ENCODE results near the gene FBXW12. TPM values are rescaled to one million over a fixed set of nuclear protein-coding genes. Genes with fewer than 3 reads are reported as not detected.

Gene FBXW12
- total and polyA plus RNA-seq, 2 experiments from 2014 or later, result not detected

DNA sequence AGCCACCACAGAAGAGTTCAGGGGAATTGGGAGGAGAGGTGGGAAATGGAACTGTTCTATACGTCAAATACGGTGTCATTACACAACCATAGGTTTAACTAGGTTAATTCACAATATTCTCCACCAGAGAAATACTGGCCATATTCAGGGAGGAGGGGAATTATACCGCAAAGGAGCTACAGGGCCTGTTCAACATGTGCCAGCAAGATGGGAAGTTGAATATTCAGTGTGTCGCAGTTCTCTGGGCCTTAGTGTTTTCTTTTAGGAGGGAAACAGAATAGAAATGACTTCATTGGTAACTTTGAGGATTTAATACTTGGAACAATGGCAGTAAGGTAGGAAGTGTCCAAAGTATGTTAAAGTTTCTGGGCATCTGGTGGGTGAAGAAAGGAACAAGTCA, 18.0 kb upstream of the FBXW12 start:
- Histone ChIP-seq H2AFZ (no peak overlapping the region), H3K9me2 (replicated peaks; ENCODE audit: insufficient read depth) (no peaks in the 10 kb centered on the region), H3K4me2 (no peak overlapping the region), H3K4me1 (ENCODE audit: insufficient read depth) (peaks cover 3% of the 10 kb centered on the region), H3K27me3 (no peaks in the 10 kb centered on the region), H3K27ac (no peak overlapping the region), H3K79me2 (no peaks in the 10 kb centered on the region), H3K9me3 (ENCODE audit: low read depth) (no peaks in the 10 kb centered on the region), H3K36me3 (replicated peaks; ENCODE audit: insufficient read depth, low read depth) (no peaks in the 10 kb centered on the region), H4K20me1 (ENCODE audit: insufficient read depth, poor library complexity, severe bottlenecking) (no peaks in the 10 kb centered on the region), H3K4me3 (no peak overlapping the region)
- DNase-seq (ENCODE audit: low spot score), result no peak
- TF ChIP-seq EZH2phosphoT487 (IDR thresholded peaks at IDR 0.05; ENCODE audit: low read depth, severe bottlenecking, unreplicated experiment), result no peak
- 95% methylated on average over 4 of the region's 4 CpGs for WGBS (ENCODE audit: low lambda C conversion rate, missing lambda C conversion rate)

DNA sequence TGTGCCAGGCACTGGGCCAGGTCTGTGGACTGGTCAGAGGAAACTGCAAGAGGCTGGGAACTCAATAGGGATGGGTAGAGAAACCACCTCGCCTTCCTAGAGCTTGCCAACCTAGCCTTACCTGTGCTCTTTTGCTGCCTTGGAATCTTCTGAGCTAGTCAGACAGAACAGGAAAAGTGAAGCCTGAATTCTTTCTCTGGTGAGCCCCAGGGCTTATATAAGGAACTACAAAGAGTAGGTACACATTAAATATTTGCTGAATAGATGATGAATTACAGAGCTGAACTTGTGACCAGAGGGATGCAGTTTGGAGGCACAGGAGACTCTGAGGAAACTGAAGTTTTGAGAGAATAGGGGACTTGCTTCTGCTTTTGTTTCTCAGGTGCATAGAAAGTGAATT, 15.6 kb upstream of the FBXW12 start:
- DNase-seq (ENCODE audit: low spot score), result no peak
- Histone ChIP-seq H4K20me1 (ENCODE audit: insufficient read depth, poor library complexity, severe bottlenecking) (no peaks in the 10 kb centered on the region), H3K4me1 (ENCODE audit: insufficient read depth) (peaks cover 3% of the 10 kb centered on the region), H3K79me2 (no peaks in the 10 kb centered on the region), H3K9me3 (ENCODE audit: low read depth) (no peaks in the 10 kb centered on the region), H3K36me3 (replicated peaks; ENCODE audit: insufficient read depth, low read depth) (no peaks in the 10 kb centered on the region), H3K9me2 (replicated peaks; ENCODE audit: insufficient read depth) (no peaks in the 10 kb centered on the region), H2AFZ (no peak overlapping the region), H3K27ac (no peak overlapping the region), H3K4me3 (no peak overlapping the region), H3K4me2 (no peak overlapping the region), H3K27me3 (no peaks in the 10 kb centered on the region)
- 67% methylated on average over 1 of the region's 1 CpG for WGBS (ENCODE audit: low lambda C conversion rate, missing lambda C conversion rate)
- TF ChIP-seq EZH2 (IDR thresholded peaks at IDR 0.05; ENCODE audit: borderline replicate concordance), result no peak

DNA sequence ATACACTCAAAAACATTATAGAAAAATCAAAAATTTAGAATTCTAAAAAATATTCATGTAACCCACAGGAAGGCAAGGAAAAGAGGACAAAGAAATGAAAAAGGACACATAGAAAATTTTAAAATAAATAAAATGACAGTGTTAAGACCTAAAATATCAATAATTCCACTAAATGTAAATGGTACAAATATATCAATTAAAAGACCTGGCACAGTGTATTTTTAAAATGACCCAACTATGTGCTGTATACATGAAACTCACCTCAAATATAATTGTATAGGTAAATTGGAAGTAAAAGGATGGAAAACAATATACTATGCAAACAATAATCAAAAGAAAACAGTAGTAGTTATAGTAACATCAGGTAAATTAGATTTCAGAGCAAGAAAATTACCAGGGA, 10.1 kb upstream of the FBXW12 start:
- Histone ChIP-seq H2AFZ (no peak overlapping the region), H3K36me3 (replicated peaks; ENCODE audit: insufficient read depth, low read depth) (no peaks in the 10 kb centered on the region), H3K4me3 (no peak overlapping the region), H3K4me2 (no peak overlapping the region), H3K79me2 (no peaks in the 10 kb centered on the region), H4K20me1 (ENCODE audit: insufficient read depth, poor library complexity, severe bottlenecking) (no peaks in the 10 kb centered on the region), H3K9me2 (replicated peaks; ENCODE audit: insufficient read depth) (no peaks in the 10 kb centered on the region), H3K9me3 (ENCODE audit: low read depth) (peaks cover 6% of the 10 kb centered on the region), H3K27me3 (no peaks in the 10 kb centered on the region), H3K27ac (no peak overlapping the region), H3K4me1 (ENCODE audit: insufficient read depth) (no peaks in the 10 kb centered on the region)
- no peak for TF ChIP-seq EZH2phosphoT487 (IDR thresholded peaks at IDR 0.05; ENCODE audit: low read depth, severe bottlenecking, unreplicated experiment)
- TF ChIP-seq, protein P1, sequence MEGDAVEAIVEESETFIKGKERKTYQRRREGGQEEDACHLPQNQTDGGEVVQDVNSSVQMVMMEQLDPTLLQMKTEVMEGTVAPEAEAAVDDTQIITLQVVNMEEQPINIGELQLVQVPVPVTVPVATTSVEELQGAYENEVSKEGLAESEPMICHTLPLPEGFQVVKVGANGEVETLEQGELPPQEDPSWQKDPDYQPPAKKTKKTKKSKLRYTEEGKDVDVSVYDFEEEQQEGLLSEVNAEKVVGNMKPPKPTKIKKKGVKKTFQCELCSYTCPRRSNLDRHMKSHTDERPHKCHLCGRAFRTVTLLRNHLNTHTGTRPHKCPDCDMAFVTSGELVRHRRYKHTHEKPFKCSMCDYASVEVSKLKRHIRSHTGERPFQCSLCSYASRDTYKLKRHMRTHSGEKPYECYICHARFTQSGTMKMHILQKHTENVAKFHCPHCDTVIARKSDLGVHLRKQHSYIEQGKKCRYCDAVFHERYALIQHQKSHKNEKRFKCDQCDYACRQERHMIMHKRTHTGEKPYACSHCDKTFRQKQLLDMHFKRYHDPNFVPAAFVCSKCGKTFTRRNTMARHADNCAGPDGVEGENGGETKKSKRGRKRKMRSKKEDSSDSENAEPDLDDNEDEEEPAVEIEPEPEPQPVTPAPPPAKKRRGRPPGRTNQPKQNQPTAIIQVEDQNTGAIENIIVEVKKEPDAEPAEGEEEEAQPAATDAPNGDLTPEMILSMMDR (IDR thresholded peaks at IDR 0.05; ENCODE audit: poor library complexity), result no peak
- no peak for TF ChIP-seq EZH2 (IDR thresholded peaks at IDR 0.05; ENCODE audit: borderline replicate concordance)
- no peak for DNase-seq (ENCODE audit: low spot score)

DNA sequence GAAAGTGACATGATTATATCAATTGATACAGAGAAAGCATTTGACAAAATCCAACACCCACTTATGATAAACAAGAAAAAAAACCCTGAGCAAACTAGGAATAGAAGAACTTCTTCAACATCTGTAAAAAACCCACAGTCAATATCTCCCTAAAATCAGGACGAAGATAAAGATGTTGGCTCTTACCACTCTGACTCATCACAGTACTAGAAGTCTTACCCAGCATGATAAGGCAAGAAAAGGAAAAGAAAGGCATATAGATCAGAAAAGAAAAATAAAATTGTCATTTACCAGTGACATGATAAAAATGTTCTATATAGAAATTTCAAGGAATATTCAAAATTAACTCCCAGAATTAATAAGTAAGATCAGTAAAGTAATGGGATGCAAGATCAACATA, 7.2 kb upstream of the FBXW12 start:
- no peaks in the 10 kb centered on the region for H3K9me2 ChIP-seq (replicated peaks; ENCODE audit: insufficient read depth)
- peaks cover 6% of the 10 kb centered on the region for H3K9me3 ChIP-seq (ENCODE audit: low read depth)
- H3K27me3 ChIP-seq, result no peaks in the 10 kb centered on the region
- DNase-seq (ENCODE audit: low spot score), result no peak
- H2AFZ ChIP-seq, result no peak overlapping the region
- TF ChIP-seq, protein P1 (IDR thresholded peaks at IDR 0.05; ENCODE audit: poor library complexity), result no peak
- no peak for TF ChIP-seq EZH2phosphoT487 (IDR thresholded peaks at IDR 0.05; ENCODE audit: low read depth, severe bottlenecking, unreplicated experiment)
- no peak for TF ChIP-seq EZH2 (IDR thresholded peaks at IDR 0.05; ENCODE audit: borderline replicate concordance)
- no peaks in the 10 kb centered on the region for H3K4me1 ChIP-seq (ENCODE audit: insufficient read depth)
- H3K4me3 ChIP-seq, result no peak overlapping the region
- H4K20me1 ChIP-seq (ENCODE audit: insufficient read depth, poor library complexity, severe bottlenecking), result no peaks in the 10 kb centered on the region
- no peak overlapping the region for H3K4me2 ChIP-seq
- H3K79me2 ChIP-seq, result no peaks in the 10 kb centered on the region
- 71% methylated on average over 1 of the region's 1 CpG for WGBS (ENCODE audit: low lambda C conversion rate, missing lambda C conversion rate)
- H3K36me3 ChIP-seq (replicated peaks; ENCODE audit: insufficient read depth, low read depth), result no peaks in the 10 kb centered on the region
- H3K27ac ChIP-seq, result no peak overlapping the region

DNA sequence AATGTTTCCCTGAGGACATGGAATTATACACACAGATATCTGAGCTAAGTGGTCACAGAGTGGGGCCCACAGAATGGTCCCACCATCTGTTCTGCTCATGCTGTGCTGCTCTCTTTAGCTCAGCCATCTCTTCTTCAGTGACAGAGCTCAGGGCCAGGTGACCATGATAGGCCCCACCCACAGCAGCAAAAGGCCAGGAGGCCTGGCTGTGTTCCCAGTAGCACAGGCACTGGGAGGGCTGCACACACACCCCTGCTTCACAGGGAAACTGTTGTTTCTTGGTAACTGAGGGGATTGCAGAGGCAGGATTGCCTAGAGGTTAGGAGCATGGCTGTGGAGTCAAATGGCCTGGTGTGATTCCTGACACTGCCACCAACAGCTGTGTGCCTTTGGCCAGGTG, 4.8 kb upstream of the FBXW12 start:
- TF ChIP-seq, protein P1 (IDR thresholded peaks at IDR 0.05; ENCODE audit: poor library complexity), result no peak
- TF ChIP-seq EZH2 (IDR thresholded peaks at IDR 0.05; ENCODE audit: borderline replicate concordance), result no peak
- no peak for TF ChIP-seq EZH2phosphoT487 (IDR thresholded peaks at IDR 0.05; ENCODE audit: low read depth, severe bottlenecking, unreplicated experiment)
- Histone ChIP-seq H3K27ac (no peak overlapping the region), H4K20me1 (ENCODE audit: insufficient read depth, poor library complexity, severe bottlenecking) (no peaks in the 10 kb centered on the region), H3K9me3 (ENCODE audit: low read depth) (peaks cover 2% of the 10 kb centered on the region), H3K27me3 (no peaks in the 10 kb centered on the region), H3K4me1 (ENCODE audit: insufficient read depth) (no peaks in the 10 kb centered on the region), H3K79me2 (no peaks in the 10 kb centered on the region), H3K4me3 (no peak overlapping the region), H2AFZ (no peak overlapping the region), H3K9me2 (replicated peaks; ENCODE audit: insufficient read depth) (no peaks in the 10 kb centered on the region), H3K4me2 (no peak overlapping the region), H3K36me3 (replicated peaks; ENCODE audit: insufficient read depth, low read depth) (no peaks in the 10 kb centered on the region)
- DNase-seq (ENCODE audit: low spot score), result no peak
